GM12878 (cell line): ENCODE measurements around the gene TGIF2.

Experiments used
- CHD2 ChIP-seq: IDR thresholded peaks from 2 replicates; pipeline ENCODE4 v1.6.1; 2011; ENCODE audit warnings: low read depth, low read length, improper control_type of control experiment, borderline replicate concordance
- CREB1 ChIP-seq: IDR thresholded peaks from 2 replicates; pipeline ENCODE4 v1.6.1; 2012; ENCODE audit warnings: low read depth, mild to moderate bottlenecking, inconsistent platforms
- POLR2AphosphoS5 ChIP-seq: IDR thresholded peaks from 2 replicates; pipeline ENCODE4 v1.6.1; 2011; ENCODE audit warnings: mild to moderate bottlenecking, low read length, inconsistent platforms
- TAF1 ChIP-seq: IDR thresholded peaks from 2 replicates; pipeline ENCODE4 v1.6.1; 2011; ENCODE audit warnings: mild to moderate bottlenecking, low read depth, low read length, borderline replicate concordance
- TF ChIP-seq, protein P1 (sequence below), 3 experiments: IDR thresholded peaks in 2 of 3; conservative IDR thresholded peaks in 1 of 3; 2 replicates each; pipeline ENCODE4 v1.5.1; 2011; ENCODE audit warnings: low read depth in 3 of 3, low read length in 3 of 3, mild to moderate bottlenecking in 3 of 3, control low read depth in 2 of 3, moderate library complexity in 2 of 3, inconsistent platforms in 1 of 3, mixed read lengths in 1 of 3; ENCODE audit not compliant: control insufficient read depth in 2 of 3, insufficient read depth in 1 of 3; ENCODE audit errors: extremely low read depth in 1 of 3
- TF ChIP-seq, protein P2 (sequence below): IDR thresholded peaks from 2 replicates; pipeline ENCODE4 v1.6.1; 2011; ENCODE audit warnings: low read depth, mild to moderate bottlenecking, low read length, moderate library complexity, borderline replicate concordance; ENCODE audit errors: extremely low read depth
- TF ChIP-seq, protein P3 (sequence below): IDR thresholded peaks from 2 replicates; pipeline ENCODE4 v1.6.1; 2011; ENCODE audit warnings: mild to moderate bottlenecking, low read depth, low read length, moderate library complexity; ENCODE audit not compliant: insufficient replicate concordance

DNA sequence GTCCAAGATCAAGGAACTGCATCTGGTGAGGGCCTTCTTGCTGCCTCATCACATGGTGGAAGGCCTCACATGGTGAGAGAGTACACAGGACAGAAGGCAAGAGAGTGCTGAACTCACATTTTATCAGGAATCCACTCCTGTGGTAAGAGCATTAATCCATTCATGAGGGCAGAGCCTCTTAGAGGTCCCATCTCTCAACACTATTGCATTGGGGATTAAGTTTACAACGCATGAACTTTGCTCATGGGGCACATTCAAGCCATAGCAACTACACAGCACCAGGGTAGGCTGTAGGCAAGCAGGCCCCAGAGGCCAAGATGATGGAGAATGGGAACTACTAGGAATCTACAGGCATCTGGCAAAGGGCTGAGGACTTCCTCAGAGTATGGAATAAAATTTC is 10.0 kb upstream of the TGIF2 start:
- TF ChIP-seq, protein P1, sequence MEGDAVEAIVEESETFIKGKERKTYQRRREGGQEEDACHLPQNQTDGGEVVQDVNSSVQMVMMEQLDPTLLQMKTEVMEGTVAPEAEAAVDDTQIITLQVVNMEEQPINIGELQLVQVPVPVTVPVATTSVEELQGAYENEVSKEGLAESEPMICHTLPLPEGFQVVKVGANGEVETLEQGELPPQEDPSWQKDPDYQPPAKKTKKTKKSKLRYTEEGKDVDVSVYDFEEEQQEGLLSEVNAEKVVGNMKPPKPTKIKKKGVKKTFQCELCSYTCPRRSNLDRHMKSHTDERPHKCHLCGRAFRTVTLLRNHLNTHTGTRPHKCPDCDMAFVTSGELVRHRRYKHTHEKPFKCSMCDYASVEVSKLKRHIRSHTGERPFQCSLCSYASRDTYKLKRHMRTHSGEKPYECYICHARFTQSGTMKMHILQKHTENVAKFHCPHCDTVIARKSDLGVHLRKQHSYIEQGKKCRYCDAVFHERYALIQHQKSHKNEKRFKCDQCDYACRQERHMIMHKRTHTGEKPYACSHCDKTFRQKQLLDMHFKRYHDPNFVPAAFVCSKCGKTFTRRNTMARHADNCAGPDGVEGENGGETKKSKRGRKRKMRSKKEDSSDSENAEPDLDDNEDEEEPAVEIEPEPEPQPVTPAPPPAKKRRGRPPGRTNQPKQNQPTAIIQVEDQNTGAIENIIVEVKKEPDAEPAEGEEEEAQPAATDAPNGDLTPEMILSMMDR (IDR thresholded peaks at IDR 0.05 in 2 of 3, conservative IDR thresholded peaks at IDR 0.05 in 1 of 3; ENCODE audit: control insufficient read depth in 2 of 3, extremely low read depth in 1 of 3, insufficient read depth in 1 of 3, low read depth in 3 of 3, low read length in 3 of 3) = no peak
- TF ChIP-seq CHD2 (no peak), POLR2AphosphoS5 (no peak), TAF1 (no peak), CREB1 (no peak)
- TF ChIP-seq, protein P2, sequence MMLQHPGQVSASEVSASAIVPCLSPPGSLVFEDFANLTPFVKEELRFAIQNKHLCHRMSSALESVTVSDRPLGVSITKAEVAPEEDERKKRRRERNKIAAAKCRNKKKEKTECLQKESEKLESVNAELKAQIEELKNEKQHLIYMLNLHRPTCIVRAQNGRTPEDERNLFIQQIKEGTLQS = no peak
- TF ChIP-seq, protein P3, sequence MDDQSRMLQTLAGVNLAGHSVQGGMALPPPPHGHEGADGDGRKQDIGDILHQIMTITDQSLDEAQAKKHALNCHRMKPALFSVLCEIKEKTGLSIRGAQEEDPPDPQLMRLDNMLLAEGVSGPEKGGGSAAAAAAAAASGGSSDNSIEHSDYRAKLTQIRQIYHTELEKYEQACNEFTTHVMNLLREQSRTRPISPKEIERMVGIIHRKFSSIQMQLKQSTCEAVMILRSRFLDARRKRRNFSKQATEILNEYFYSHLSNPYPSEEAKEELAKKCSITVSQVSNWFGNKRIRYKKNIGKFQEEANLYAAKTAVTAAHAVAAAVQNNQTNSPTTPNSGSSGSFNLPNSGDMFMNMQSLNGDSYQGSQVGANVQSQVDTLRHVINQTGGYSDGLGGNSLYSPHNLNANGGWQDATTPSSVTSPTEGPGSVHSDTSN = no peak
